CD4-positive, alpha-beta memory T cell (primary cell): ENCODE data around the gene FNIP1. TPM values are rescaled to one million over a fixed set of nuclear protein-coding genes. Genes with fewer than 3 reads are reported as not detected.

Experiments used
- CTCF ChIA-PET: fragments of 350-600 bp; sonication (Branson Sonifier 250); formaldehyde crosslinking; loops from one replicate; lab custom pipeline; 2021; ENCODE audit warnings: inconsistent platforms; ENCODE audit not compliant: partially characterized antibody; lab: Charles Lee
- POLR2A ChIA-PET: fragments of 350-600 bp; sonication (Branson Sonifier 250); formaldehyde crosslinking; loops from one replicate; lab custom pipeline; 2021; ENCODE audit not compliant: partially characterized antibody; lab: Charles Lee
- DNase-seq, 5 donors: peaks; one replicate each; pipeline versions ENCODE4 v3.0.0 to v3.0.0-alpha.2; 2020 to 2022; ENCODE audit warnings: mixed read lengths in 1 of 5
- H3K27ac ChIP-seq: one replicate; pipeline ENCODE4 v1.7.0; 2013; ENCODE audit warnings: low read depth, low read length
- H3K27me3 ChIP-seq: 2 replicates; pipeline ENCODE4 v1.7.0; 2013; ENCODE audit warnings: mild to moderate bottlenecking, low read length, moderate library complexity; ENCODE audit not compliant: insufficient read depth
- H3K36me3 ChIP-seq: 2 replicates; pipeline ENCODE4 v1.7.0; 2013; ENCODE audit warnings: mild to moderate bottlenecking, low read length, moderate library complexity; ENCODE audit not compliant: insufficient read depth
- H3K4me1 ChIP-seq: 2 replicates; pipeline ENCODE4 v1.7.0; 2013; ENCODE audit warnings: mild to moderate bottlenecking, low read length, moderate library complexity; ENCODE audit not compliant: insufficient read depth
- H3K4me3 ChIP-seq, 2 donors: one replicate each; pipeline ENCODE4 v1.7.0; 2013; ENCODE audit warnings: low read length in 2 of 2, mild to moderate bottlenecking in 1 of 2
- H3K9me3 ChIP-seq, 2 donors: one replicate each; pipeline ENCODE4 v1.7.0; 2013; ENCODE audit warnings: low read length in 2 of 2, control low read depth in 1 of 2; ENCODE audit not compliant: control insufficient read depth in 1 of 2
- H3K27ac Mint-ChIP-seq, 7 donors: one replicate each; pipeline ENCODE4 v1.8.0; 2020 to 2021; ENCODE audit warnings: mixed read lengths in 7 of 7, mild to moderate bottlenecking in 6 of 7, inconsistent platforms in 3 of 7, moderate library complexity in 3 of 7
- H3K27me3 Mint-ChIP-seq, 2 donors: one replicate each; pipeline ENCODE4 v1.8.0; 2020 to 2021; ENCODE audit warnings: mixed read lengths in 2 of 2
- H3K36me3 Mint-ChIP-seq, 2 donors: one replicate each; pipeline ENCODE4 v1.8.0; 2020 to 2021; ENCODE audit warnings: mixed read lengths in 2 of 2, inconsistent platforms in 1 of 2, mild to moderate bottlenecking in 1 of 2
- H3K4me1 Mint-ChIP-seq, 4 donors: one replicate each; pipeline ENCODE4 v1.8.0; 2020 to 2021; ENCODE audit warnings: mixed read lengths in 4 of 4, mild to moderate bottlenecking in 1 of 4
- H3K4me3 Mint-ChIP-seq, 8 donors: one replicate each; pipeline ENCODE4 v1.8.0; 2020 to 2021; ENCODE audit warnings: mixed read lengths in 8 of 8, mild to moderate bottlenecking in 7 of 8, moderate library complexity in 6 of 8, inconsistent platforms in 3 of 8
- H3K9me3 Mint-ChIP-seq, 8 donors: one replicate each; pipeline ENCODE4 v1.8.0; 2020 to 2021; ENCODE audit warnings: mixed read lengths in 8 of 8, mild to moderate bottlenecking in 5 of 8, inconsistent platforms in 3 of 8, moderate library complexity in 1 of 8
- intact Hi-C: fragments of 100-400 bp; cut with micrococcal nuclease; formaldehyde crosslinking; loops from one replicate; pipeline ENCODE4 v1.15.1; 2023
- polyA plus RNA-seq, 2 donors: library from polyadenylated mRNA; unstranded; fragments of 300-500 nt; fragmentation: Illumina TruSeq; gene quantifications; one replicate each; pipeline ENCODE4 v1.2.3, GENCODE V29; 2021
- total RNA-seq, 2 experiments: library from RNA; stranded (reverse); gene quantifications; one replicate each; pipeline ENCODE4 v1.2.3, GENCODE V29; 2021

FNIP1 gene
- total and polyA plus RNA-seq, 4 experiments from 2014 or later: 8.2 to 35.9 (median 23.3) TPM

DNA sequence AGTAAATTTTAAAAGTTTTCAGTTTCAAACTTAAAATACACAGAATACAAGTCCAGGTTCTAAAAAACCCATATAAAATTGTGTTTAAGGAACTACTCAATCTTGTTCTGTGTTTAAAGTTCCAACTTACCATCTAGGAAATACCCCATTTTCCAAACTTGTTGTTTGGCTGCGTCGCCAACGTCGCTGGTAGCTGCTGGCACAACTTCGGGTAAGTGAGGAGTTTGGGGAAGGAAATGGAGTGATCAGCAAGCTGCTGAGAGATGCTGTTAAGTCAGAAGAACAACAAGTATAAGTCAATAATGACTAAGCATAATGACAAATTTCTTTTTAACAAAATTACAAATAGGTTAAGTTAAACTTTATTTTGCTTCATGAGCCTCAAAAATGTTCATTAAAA is 90.5 kb downstream of the FNIP1 start:
- intact Hi-C loops: no loop called here
- no peak for DNase-seq
- ChIA-PET POLR2A (no interaction called here), CTCF (interaction anchor here (1.0 kb wide), 1 partner anchor 302 kb away, joined by 5 read pairs; no protein-coding TSS in a partner anchor)
- Mint-ChIP-seq H3K27me3 (no peaks in the 10 kb centered on the region), H3K9me3 (peaks cover 0 to 2% (median 0%) of the 10 kb centered on the region in 8 donors), H3K36me3 (peaks cover 59 to 60% of the 10 kb centered on the region in 2 donors), H3K4me3 (no peak overlapping the region), H3K27ac (peak overlapping the region in 2 of 7 donors; percentile 51 to 73), H3K4me1 (peaks cover 0 to 5% (median 0%) of the 10 kb centered on the region in 4 donors)
- H3K4me3 ChIP-seq: no peak overlapping the region
- peaks cover 23% of the 10 kb centered on the region for H3K36me3 ChIP-seq
- no peaks in the 10 kb centered on the region for H3K9me3 ChIP-seq
- H3K27me3 ChIP-seq: no peaks in the 10 kb centered on the region
- no peaks in the 10 kb centered on the region for H3K4me1 ChIP-seq
- H3K27ac ChIP-seq: no peak overlapping the region

DNA sequence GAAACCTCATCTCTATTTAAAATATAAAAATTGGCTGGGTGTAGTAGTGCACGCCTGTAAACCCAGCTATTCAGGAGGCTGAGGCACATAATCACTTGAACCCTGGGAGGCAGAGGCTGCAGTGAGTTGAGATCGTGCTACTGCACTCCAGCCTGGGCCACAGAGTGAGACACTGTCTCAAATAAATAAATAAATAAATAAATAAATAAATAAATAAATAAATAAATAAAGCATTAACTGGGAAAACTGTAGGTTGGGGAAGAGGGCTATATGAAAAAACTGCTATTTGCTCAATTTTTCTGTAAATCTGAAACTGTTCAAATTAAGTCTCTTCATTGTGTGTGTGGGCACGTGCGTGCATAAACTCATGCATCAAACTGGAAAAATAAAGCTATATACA is 101.9 kb downstream of the FNIP1 start:
- ChIA-PET CTCF (interaction anchor here (2.7 kb wide), 1 partner anchor 312 kb away, joined by 15 read pairs; no protein-coding TSS in a partner anchor), POLR2A (no interaction called here)
- Mint-ChIP-seq H3K36me3 (peaks cover 54 to 62% of the 10 kb centered on the region in 2 donors), H3K4me3 (no peak overlapping the region), H3K9me3 (peaks cover 0 to 7% (median 0%) of the 10 kb centered on the region in 8 donors), H3K27me3 (no peaks in the 10 kb centered on the region), H3K27ac (no peak overlapping the region), H3K4me1 (peaks cover 0 to 5% (median 2%) of the 10 kb centered on the region in 4 donors)
- no peak for DNase-seq
- intact Hi-C loops: no loop called here
- no peak overlapping the region for H3K27ac ChIP-seq
- H3K4me3 ChIP-seq: no peak overlapping the region
- H3K36me3 ChIP-seq: no peaks in the 10 kb centered on the region
- no peaks in the 10 kb centered on the region for H3K4me1 ChIP-seq
- no peaks in the 10 kb centered on the region for H3K9me3 ChIP-seq
- no peaks in the 10 kb centered on the region for H3K27me3 ChIP-seq

DNA sequence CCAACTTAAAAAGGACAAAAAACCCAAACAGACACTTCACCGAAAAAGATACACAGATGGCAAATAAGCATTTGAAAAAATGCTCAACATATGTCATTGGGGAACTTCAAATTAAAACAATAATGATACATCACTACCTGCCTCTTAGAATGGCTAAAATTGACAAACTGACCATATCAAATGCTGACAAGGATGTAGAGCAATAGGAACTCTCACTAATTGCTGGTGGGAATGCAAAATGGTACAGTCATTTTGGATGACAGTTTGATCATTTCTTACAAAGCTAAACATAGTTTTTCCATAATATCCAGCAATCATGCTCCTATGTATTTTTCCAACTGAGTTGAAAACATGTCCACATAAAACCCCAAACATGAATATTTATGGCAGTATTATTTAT is 102.9 kb downstream of the FNIP1 start:
- no peaks in the 10 kb centered on the region for H3K4me1 ChIP-seq
- ChIA-PET CTCF (no interaction called here), POLR2A (no interaction called here)
- peaks cover 0 to 7% (median 0%) of the 10 kb centered on the region in 8 donors for H3K9me3 Mint-ChIP-seq
- H3K27ac ChIP-seq: no peak overlapping the region
- H3K36me3 ChIP-seq: no peaks in the 10 kb centered on the region
- H3K36me3 Mint-ChIP-seq: peaks cover 56 to 70% of the 10 kb centered on the region in 2 donors
- H3K4me1 Mint-ChIP-seq: peaks cover 0 to 5% (median 2%) of the 10 kb centered on the region in 4 donors
- H3K9me3 ChIP-seq: no peaks in the 10 kb centered on the region
- H3K27ac Mint-ChIP-seq: no peak overlapping the region
- no peak for DNase-seq
- no peaks in the 10 kb centered on the region for H3K27me3 Mint-ChIP-seq
- no peak overlapping the region for H3K4me3 Mint-ChIP-seq
- no peaks in the 10 kb centered on the region for H3K27me3 ChIP-seq
- intact Hi-C loops: no loop called here
- H3K4me3 ChIP-seq: no peak overlapping the region

DNA sequence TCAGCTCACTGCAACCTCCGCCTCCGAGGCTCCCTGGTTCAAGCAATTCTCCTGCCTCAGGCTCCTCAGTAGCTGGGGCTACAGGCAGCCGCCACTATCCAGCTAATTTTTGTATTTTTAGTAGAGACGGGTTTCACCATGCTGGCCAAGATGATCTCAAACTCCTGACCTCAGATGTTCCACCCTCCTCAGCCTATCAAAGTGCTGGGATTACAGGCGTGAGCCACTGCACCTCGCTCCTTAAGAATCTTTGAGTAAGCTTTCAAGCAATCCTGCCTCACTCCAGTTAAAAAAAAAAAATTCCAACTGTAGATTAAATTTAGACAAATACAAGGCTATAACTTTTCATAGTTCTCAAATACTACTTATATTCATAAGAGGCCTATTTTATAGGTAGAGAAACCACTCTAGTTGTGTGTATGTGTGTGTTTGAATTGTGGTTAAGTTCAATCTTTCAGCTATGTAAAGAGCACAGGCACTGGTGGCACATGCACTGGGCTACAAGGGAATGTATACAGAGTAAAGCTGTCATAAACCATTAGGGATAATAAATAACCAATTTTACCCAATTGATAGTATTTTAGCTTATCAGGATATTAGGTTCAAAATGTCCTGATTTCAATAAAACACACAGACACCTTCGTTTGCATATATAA is 111.2 kb downstream of the FNIP1 start:
- no peak overlapping the region for H3K27ac Mint-ChIP-seq
- no peaks in the 10 kb centered on the region for H3K27me3 ChIP-seq
- no peak overlapping the region for H3K4me3 Mint-ChIP-seq
- no peak overlapping the region for H3K27ac ChIP-seq
- no peaks in the 10 kb centered on the region for H3K9me3 ChIP-seq
- H3K4me3 ChIP-seq: no peak overlapping the region
- no peak for DNase-seq
- POLR2A ChIA-PET: interaction anchor here (1.3 kb wide), 1 partner anchor 111 kb away, joined by 3 read pairs; the partner anchor contains the start of gene FNIP1
- no peaks in the 10 kb centered on the region for H3K4me1 ChIP-seq
- no peaks in the 10 kb centered on the region for H3K27me3 Mint-ChIP-seq
- CTCF ChIA-PET: interaction anchor here (1.6 kb wide), 1 partner anchor 96 kb away, joined by 4 read pairs; no protein-coding TSS in a partner anchor
- H3K4me1 Mint-ChIP-seq: peaks cover 0 to 5% (median 0%) of the 10 kb centered on the region in 4 donors
- H3K9me3 Mint-ChIP-seq: peaks cover 0 to 4% (median 0%) of the 10 kb centered on the region in 8 donors
- H3K36me3 ChIP-seq: peaks cover 3% of the 10 kb centered on the region
- peaks cover 34 to 36% of the 10 kb centered on the region in 2 donors for H3K36me3 Mint-ChIP-seq
- intact Hi-C loops: no loop called here

DNA sequence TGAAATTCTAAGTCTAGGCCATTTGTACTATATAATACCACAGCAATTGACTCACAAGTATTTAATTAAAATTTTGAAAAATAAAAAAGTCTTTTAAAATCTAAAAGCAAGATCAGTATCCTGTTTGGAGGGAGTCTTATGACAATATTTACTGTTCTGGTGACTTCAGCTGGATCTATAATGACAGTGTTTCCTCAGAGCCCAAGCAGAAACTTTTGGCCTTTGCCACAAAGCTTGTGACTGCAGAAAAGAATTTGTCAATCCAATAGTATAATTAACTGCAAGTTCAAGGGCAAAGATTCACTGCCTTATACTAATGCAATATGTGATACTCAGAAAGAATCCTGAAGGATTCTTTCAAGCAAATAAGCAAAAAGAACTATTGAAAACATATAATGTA is 112.2 kb downstream of the FNIP1 start:
- Mint-ChIP-seq H3K9me3 (peaks cover 0 to 3% (median 0%) of the 10 kb centered on the region in 8 donors), H3K4me3 (no peak overlapping the region), H3K27ac (no peak overlapping the region), H3K27me3 (no peaks in the 10 kb centered on the region), H3K4me1 (peaks cover 0 to 5% (median 0%) of the 10 kb centered on the region in 4 donors), H3K36me3 (peaks cover 27 to 31% of the 10 kb centered on the region in 2 donors)
- Histone ChIP-seq H3K4me1 (no peaks in the 10 kb centered on the region), H3K9me3 (no peaks in the 10 kb centered on the region), H3K4me3 (no peak overlapping the region), H3K27ac (no peak overlapping the region), H3K36me3 (peaks cover 3% of the 10 kb centered on the region), H3K27me3 (no peaks in the 10 kb centered on the region)
- intact Hi-C loops: no loop called here
- no peak for DNase-seq
- POLR2A ChIA-PET: interaction anchor here (1.3 kb wide), 1 partner anchor 113 kb away, joined by 3 read pairs; the partner anchor contains the start of gene FNIP1
- CTCF ChIA-PET: no interaction called here

DNA sequence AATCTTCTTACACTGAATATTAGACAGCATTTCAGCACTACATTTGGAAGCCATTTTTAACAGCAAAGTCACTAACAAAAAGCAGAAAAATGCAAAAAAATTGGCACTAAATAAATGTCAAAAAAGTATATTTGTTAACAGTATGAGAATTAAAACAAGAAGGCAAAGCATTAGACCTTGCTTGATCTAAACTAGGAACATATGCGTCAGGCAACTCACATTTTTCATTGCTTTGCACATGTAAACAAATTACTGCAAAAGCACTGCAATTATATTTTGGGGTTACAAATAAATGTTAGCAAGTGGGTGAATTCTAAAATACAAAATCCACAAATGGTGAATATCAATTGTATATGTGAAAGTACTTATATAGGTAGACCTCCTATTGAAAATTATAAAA is 112.8 kb downstream of the FNIP1 start:
- Mint-ChIP-seq H3K36me3 (peaks cover 27 to 30% of the 10 kb centered on the region in 2 donors), H3K27me3 (no peaks in the 10 kb centered on the region), H3K4me1 (peaks cover 0 to 5% (median 0%) of the 10 kb centered on the region in 4 donors), H3K4me3 (no peak overlapping the region), H3K27ac (no peak overlapping the region), H3K9me3 (no peaks in the 10 kb centered on the region)
- Histone ChIP-seq H3K4me1 (no peaks in the 10 kb centered on the region), H3K4me3 (no peak overlapping the region), H3K27ac (no peak overlapping the region), H3K9me3 (no peaks in the 10 kb centered on the region), H3K36me3 (peaks cover 3% of the 10 kb centered on the region), H3K27me3 (no peaks in the 10 kb centered on the region)
- DNase-seq: no peak
- ChIA-PET POLR2A (no interaction called here), CTCF (no interaction called here)
- intact Hi-C loops: no loop called here

DNA sequence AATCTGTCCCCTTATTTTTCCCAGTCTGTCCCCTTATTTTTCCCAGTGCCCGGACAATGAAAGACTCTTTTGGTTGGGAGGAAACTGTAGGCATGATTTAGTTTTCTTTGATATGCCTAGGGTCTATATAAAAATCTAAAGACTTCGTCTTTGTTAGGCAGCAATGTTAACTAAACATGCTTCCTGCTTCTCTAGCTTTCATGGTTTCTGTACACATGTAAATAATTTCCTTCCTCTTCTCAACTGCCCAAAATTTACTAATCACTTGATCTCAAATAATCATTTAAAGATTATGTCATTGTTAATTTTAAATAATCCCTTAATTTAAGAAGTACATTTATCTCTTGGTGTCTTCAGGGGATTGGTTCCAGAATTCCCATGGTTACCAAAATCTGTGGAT is 114.0 kb downstream of the FNIP1 start:
- no peaks in the 10 kb centered on the region for H3K27me3 ChIP-seq
- H3K4me1 ChIP-seq: no peaks in the 10 kb centered on the region
- Mint-ChIP-seq H3K4me1 (peaks cover 0 to 5% (median 0%) of the 10 kb centered on the region in 4 donors), H3K36me3 (peaks cover 21 to 29% of the 10 kb centered on the region in 2 donors), H3K27me3 (no peaks in the 10 kb centered on the region), H3K4me3 (no peak overlapping the region), H3K27ac (no peak overlapping the region), H3K9me3 (no peaks in the 10 kb centered on the region)
- no peaks in the 10 kb centered on the region for H3K9me3 ChIP-seq
- H3K27ac ChIP-seq: no peak overlapping the region
- peaks cover 3% of the 10 kb centered on the region for H3K36me3 ChIP-seq
- CTCF ChIA-PET: no interaction called here
- H3K4me3 ChIP-seq: no peak overlapping the region
- DNase-seq: no peak
- intact Hi-C loops: no loop called here
- POLR2A ChIA-PET: no interaction called here
